Eye (tissue), 1 donor: ENCODE measurements around the gene NDUFA6.
A peak's percentile ranks its signal among the peaks of the same experiment; 100 is the strongest.
"Not testable (repeated sequence)": the region's sequence is repeated elsewhere in the genome, so short reads cannot be mapped to it uniquely, and the experiment has no call there.

Experiments
- DNase-seq: peaks from one replicate; pipeline ENCODE4 v3.0.0-alpha.2; 2015

NDUFA6 gene

DNA sequence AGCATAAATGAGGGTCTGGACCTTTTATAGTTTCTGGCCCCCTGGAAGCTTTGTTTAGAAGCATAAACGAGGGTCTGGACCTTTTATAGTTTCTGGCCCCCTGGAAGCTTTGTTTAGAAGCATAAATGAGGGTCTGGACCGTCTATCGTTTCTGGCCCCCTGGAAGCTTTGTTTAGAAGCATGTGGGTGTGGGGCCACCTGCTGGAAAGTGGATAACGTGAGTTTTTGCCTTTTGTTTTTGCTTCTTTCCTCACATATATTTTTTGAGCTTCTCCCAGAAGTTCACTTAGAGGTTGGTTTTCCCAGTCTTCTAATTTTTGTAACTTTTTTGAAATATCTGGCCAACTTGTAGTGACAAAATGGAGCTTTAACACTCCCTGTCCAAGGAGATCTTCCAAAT lies 22.2 kb upstream of the NDUFA6 start:
- peak; percentile 51 for DNase-seq

DNA sequence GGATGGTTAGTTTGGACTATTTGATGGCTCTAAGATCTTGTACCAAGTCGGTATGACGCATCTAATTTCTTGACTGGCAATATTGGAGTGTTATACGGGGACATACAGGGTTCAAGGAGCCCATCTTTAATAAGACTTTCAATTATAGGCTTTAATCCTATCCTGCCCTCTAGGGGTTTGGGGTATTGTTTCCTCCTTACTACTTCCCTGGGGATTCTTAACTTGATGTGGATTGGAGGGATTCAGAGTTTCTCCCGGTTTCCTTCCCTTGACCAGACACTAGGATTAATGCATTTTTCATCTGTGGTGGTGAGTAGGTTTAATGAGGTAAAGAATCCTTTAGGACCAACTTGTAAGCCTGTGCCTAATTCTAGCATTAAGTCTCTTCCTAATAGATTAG lies 21.2 kb upstream of the NDUFA6 start:
- DNase-seq = no peak

DNA sequence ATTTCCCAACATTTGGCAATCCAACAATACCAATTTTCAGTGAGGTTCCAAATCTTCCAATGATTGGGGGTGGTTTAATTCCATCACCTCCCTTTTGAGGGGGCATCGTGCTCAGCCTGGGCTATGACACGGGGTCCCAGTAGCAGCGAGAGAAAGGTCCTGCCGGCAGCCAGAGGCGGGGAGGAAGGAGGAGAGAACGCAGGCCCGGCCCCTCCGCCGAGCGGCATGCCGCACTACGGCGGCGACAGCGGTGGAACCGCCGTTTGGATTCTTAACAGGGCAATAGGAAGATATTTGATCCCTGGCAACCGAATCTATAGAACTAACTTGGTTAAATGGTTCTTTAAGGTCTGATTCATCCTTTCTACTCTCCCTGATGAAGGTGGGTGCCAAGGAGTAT lies 18.3 kb upstream of the NDUFA6 start:
- DNase-seq = no peak

DNA sequence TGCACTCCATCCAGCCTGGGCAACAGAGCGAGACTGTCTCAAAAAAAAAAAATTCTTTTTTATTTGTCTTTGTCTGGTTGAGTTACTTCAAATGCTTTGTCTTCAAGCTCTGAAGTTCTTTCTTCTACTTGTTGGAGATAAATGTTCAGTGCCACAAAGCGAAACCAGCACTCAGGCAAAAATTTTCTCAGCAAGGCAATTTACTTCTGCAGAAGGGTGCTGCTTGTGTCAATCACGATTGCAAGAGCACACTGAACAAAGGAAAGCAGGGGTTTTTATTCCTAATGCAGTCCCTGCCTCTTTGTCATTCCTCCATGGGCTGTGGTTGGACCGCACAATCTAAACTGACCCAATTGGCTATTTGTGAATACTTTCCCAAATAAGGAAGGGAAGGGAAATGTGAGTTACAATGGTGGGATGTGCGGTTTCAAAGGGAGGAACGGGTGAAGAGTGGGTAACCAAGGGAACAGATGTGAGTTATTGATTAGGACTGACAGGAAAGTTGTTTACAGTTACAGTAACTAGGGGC lies 13.8 kb upstream of the NDUFA6 start:
- not testable (repeated sequence) for DNase-seq

DNA sequence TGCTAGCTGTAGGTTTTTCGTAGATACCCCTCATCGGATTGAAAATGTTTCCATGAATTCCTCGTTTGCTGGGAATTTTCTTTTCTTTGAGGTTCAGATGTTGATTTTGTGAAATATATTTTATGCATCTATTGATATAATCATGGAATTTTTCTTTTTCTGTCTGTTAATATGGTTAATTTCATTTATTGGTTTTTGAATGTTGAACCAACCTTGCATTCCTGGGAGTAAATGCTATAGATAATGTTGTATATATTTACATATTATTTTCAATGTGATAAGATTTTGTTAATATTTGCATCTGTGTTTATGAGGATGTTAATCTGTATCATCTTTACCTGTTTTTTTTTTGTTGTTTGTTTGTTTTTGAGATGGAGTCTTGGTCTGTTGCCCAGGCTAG lies 10.6 kb upstream of the NDUFA6 start:
- DNase-seq = peak; percentile 41

DNA sequence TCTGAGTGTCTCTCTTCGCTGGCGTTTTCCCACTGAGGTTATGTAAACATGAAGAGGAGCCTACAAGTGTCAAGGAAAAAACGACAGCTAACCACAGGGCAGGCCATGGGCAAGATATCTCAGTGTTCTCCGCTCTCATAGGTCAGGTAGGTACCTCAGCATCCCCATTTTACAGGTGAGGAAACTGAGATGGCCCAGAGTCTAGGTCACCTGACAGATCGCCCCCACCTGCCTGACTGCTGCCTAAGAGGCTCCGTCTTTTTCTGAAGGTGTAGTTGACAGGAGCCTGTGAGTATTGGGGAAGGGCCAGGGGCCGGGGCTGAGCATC lies 847 bp upstream of the NDUFA6 start:
- DNase-seq = no peak

DNA sequence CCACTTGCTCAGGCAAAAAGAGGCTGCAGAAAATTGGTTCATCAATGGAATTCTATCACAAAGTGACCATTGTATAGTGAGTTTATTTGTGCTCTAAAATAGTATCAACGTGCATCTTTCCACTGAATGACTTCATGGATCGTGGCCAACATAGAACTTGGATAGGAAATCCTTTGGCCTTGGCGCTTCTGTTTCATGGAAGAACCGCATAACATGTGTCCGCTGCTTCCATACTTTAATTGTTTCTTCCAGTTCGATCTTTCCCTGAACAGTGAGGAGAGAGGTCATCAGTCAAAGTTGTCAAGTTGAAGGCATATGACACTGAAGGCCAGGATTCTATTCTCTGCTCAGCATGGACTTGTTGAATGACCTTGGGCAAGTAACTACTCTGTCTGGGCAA lies 4.5 kb downstream of the NDUFA6 start:
- no peak for DNase-seq

DNA sequence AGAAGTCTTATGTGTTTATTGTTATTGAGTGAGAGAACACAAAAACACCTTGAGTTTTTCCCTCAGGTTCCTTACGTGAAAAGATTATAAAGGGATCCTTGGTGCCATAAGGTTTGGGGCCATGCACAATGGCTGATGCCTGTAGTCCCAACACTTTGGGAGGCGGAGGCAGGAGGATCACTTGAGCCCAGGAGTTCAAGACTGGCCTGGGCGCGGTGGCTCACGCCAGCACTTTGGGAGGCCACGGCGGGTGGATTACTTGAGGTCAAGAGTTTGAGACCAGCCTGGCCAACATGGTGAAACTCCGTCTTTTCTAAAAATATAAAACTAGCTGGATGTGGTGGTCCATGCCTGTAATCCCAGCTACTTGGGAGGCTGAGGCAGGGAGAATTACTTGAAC lies 5.7 kb downstream of the NDUFA6 start:
- DNase-seq = no peak

DNA sequence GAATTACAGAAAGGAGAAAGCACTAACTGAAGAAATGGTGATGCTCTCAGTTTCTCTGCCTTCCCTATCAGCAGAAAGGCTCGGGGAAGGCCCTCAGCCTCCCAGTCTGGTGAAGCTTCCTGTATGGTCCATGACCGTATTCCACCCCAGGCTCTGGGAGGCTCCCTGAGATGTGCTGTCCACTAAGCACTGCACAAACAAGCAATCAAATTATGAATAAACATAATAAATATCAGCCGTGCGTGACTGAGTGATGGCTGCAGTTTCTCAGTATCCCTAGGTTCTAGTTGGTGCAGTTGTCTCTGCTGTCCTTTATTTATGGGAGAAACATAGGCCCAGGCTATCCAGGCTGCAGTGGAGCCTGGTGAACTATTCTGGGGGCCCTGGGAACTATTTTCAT lies 7.5 kb downstream of the NDUFA6 start:
- DNase-seq = no peak

DNA sequence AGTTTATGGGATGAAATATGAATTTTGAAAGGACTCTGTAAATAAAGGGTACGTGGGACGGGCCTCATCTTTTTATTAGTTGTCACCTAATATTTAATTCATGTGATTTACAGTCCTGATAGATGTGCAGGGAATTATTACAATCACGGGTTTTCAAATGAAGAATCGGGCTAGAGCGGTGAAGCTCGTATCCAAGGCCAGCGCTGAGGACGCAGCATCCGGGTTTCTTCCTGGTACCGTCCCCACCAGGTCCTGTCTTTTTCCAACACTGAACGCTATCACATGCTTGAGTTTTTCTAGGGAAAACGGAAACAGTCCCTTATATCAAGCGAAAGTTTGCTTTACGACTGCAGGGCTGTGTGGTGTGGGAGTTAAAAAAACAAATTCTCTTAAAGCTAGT lies 10.3 kb downstream of the NDUFA6 start:
- no peak for DNase-seq

DNA sequence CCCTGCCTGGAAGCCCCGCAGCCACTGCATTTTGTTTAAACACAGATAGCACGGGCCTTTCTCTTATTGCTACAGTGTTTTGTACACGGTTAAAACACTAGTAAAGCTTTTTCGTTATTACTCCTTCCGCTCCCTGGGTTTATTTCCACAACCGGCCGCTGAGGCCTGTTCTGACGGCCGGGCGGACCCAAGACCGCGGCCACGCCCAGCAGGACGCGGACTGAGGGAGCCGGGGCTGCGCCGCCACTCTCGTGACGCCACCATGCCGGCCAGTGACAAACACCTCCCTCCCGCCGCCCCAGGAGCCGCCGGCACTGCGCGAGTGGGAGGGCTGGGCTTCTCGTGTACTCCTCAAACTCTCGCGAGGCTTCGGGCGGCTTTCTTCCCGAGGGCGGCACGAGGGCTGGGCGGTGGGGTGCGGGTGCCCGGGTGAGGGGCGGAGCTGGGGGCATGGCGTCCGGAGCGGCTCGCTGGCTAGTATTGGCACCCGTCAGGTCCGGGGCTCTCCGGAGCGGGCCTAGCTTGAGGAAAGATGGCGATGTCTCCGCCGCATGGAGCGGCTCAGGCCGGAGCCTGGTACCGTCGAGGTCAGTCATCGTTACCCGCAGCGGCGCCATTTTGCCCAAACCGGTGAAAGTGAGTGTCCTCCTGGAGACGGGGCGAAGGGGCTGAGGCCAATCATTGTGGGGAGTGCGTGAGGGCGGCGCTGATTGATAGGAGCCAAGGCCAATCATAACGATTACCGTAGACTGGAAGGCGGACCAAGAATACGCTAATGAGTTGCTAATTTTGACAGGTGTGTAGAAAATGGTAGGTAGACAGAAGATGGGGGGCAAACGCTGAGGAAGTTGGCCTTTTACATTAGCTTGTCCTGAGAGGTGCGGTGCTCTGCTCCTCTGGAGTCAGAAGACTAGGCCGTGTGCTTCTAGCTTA lies 11.0 kb downstream of the NDUFA6 start, which contains the start of gene SMDT1:
TSS of gene SMDT1 (plus strand) at position 382 of the 933 bp plus-strand sequence. CDS start at position 451, 69 bp downstream.
- peak; percentile 100 for DNase-seq

DNA sequence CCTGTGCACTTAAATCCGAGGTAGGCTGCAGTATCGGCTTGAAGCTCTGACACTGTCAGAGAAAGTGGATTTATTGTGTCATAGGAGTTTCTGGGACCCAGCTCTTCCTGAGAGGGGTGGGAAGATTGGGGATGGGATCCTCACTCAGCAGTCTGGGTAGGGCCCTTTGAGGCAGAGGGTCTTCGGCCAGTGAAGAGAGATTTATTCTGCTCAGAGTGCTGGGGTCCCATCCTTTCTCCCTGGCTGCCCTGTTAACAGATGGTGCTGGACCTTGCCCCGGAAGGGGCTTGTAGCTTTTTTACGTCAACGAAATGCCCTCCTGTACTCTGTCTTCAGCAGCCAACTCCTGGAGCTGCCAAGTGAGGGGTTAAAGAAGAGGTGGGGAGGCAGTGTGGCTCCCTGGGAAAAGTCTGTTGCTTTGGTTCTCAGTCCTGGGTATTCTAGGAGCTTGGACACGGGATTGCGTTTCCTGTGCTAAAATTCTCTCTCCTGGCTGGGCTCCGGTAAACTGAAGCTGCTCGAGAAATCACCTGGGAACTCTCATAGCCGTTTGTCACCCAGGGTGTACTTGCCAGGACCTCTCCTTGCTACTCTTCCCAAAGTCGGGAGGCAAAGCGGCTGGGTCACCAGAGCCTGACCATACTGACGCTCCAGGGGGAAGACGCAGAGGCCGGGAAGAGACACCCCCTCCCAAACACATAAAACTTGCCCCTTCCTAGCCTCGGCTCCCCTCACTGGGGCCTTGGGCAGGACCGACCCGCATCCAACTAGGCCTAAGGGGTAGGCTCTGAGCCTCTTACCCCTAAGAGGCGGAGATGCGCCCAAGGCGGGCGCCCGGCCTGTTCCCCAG lies 11.9 kb downstream of the NDUFA6 start:
- DNase-seq = no peak

DNA sequence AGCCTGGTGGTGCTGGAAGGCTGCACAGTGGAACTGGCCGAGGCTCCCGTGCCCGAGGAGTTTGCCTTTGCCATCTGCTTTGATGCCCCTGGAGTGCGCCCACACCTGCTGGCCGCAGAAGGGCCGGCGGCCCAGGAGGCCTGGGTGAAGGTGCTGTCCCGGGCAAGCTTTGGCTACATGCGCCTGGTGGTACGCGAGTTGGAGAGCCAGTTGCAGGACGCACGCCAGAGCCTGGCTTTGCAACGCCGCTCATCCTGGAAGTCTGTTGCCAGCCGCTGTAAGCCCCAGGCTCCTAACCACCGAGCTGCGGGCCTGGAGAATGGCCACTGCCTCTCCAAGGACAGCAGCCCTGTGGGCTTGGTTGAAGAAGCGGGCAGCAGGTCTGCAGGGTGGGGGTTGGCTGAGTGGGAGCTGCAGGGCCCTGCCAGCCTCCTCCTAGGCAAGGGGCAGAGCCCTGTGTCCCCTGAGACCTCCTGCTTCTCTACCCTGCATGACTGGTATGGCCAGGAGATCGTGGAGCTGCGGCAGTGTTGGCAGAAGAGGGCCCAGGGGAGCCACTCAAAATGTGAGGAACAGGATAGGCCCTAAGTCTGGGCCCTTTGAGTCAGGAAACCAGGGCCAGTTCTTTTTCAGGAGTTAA lies 13.0 kb downstream of the NDUFA6 start:
- no peak for DNase-seq

DNA sequence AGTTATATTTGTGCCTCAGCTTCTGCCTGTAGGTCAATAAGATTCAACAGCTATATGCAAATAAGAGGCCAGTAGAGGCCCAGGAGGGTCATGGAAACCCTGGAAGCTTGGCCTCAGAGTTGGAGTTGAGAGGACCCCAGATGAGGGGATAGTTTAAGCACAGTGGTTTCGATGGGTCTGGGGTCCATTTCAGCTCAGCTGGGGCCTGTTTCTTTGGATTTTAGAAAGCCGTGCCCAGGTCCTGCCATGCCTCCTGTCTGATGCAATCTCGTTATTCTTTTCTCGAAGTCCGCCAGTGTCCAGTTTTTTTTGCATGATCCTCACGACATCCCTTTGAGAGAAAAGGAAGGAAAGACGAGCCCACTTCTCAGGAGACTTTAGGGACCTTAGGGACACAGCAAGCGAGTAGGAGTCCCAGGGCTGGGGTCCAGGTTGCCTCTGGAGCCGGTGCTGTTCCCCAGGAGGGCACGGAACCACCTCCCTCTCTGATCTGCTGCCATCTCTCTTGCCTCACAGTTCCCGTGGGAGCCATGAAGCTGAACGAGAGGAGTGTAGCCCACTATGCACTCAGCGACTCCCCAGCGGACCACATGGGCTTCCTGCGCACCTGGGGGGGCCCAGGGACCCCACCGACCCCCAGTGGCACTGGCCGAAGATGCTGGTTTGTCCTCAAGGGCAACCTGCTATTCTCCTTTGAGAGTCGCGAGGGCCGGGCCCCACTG lies 13.6 kb downstream of the NDUFA6 start:
- DNase-seq = no peak

DNA sequence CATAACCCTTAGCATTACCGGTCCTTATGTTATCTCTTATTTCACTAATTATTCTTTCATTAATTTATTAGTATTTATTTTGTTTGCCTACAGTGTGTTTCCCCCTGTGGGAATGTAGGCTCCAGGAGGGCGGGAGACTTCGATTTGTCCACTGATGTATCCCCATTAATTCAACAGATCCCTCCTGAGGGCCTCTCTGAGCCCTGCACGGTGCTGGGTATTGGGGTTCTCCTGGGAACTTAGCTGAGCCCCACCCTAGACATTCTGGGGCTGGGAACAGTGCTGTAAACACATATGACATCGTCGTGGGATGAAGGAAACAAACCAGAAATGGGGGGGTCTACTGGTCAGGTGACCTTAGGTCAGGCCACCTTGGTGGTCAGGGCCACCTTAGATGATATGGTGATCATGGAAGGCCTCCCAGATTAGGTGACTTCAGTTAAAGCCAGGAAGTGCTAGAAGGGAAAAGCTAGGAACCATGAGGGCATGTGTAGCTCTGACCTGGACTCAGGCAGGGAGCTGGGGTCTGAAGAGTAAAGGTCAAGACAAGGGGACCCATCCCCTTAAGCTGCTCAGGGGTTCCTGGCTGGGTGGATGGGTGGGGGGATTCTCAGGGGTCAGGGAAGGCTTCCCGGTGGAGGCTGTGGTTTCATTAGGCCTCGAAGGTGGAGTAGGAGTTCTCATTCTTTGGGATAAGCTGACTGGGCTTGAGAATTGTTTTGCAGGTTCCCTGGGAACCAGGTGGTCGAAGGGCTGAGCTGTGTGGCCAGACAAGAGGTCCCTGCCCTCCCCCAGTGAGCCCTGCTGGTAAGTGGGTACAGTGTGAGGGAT lies 15.5 kb downstream of the NDUFA6 start:
- no peak for DNase-seq

DNA sequence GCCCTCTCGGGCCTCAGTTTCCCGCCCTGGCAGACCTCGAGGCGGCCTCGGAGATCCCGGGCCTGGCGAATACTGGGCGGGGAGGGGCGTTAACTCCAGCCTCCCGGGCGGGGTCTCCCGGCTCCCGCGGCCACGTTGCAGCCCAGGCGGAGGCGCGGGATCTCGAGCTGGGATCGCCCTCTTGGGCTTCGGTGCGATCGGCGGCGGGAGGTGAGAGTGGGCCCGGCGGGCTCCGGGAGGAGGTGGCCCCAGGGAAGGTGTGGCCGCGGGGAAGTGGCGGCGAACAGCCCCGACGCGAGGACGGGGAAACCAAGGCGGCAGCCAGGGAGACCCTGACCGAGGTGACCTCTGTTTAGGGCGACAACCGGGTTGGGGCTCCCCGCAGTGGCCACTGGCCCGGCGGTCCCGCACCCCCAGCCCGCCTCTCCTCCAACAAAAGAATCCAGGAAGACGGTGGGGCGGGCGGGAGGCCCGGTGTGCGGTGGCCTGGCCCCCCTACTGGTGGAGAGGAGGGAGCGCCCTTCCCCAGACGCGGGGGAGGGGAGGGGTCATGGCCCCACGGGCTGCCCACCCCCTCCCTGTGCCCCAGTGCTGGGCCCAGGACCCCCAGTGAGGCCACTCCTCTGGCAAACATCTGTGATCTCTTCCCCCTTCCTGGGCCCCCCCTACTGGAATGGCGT lies 16.3 kb downstream of the NDUFA6 start, which contains the start of gene PHETA2:
TSS of gene PHETA2 (plus strand) at position 117 of the 680 bp plus-strand sequence. CDS start 3,046 bp downstream, outside the sequence.
- peak; percentile 72 for DNase-seq

DNA sequence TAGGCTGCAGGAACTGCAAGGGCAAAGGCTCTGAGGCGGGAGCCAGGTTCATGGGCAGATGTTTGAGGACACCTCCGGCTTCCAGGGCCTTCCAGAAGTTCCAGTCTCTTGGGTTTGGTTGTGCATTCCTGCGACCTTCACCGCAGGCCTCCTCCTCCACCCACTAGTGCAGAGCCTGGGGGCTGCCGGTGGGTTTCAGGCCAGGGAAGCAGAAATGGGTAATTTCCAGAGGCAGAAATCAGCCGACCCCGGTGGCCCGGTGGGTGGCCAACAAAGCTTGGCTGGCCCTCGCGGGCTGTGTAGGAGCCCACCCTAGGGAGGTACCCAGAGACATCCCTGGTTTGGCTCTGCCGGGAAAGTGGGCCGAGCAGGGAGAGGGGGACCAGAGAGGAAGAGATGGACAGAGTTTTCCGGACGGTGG lies 16.9 kb downstream of the NDUFA6 start:
- no peak for DNase-seq

DNA sequence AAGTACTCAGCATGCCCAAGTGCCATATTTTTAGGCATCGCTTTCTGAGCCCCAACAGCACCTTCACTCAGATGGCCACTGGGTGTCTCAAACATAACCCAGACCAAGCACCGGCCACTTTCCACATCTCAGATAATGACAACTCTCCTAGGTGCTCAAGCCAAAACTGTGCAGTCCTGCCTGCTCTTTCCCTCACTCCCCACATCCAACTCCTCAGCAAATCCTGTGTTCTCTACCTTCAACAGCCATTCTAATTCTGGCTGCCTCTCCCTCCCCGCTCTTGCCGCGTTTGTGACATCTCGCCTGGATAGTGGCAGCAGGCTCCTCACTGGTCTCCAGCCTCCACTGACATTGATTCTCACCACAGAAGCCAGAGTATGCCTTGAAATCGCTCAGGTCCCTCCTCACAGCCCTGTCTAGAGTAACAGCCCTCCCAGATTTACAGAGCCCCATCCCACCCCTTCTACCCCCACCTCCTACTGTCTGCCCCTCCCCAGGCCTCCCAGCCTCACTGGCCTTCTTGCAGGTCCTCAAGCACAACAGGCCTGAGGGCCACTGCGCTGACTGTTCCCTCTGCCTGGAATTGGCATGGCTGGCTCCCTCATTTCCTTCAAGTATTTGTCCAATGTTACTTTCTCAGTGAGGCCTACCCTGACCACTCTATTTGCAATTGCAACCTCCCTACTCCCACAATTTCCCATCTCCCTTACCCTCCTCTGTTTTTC lies 17.8 kb downstream of the NDUFA6 start:
- DNase-seq = no peak

DNA sequence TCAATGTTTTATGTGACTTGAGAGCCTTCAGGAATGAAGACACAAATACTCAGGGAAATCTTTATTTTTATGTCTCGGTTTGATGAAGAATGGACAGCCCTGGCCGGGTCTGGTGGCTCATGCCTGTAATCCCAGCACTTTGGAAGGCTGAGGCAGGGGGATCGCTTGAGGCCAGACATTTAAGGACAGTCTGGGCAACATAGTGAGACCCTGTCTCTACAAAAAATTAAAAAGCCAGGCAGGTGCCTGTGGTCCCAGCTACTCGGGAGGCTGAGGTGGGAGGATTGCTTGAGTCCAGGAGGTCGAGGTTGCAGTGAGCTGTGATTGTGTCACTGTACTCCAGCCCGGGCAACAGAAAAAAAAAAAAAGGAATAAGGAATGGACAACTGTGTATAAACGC lies 19.1 kb downstream of the NDUFA6 start:
- not testable (repeated sequence) for DNase-seq
